Measurements from ENCODE around the gene ZNF664.

GRCh38 chr12:124027753-124028554 is 54.9 kb downstream of the ZNF664 start:
- no peak for TF ChIP-seq CTCF (conservative IDR thresholded peaks at IDR 0.05; ENCODE audit: low read depth, low read length)
- TF ChIP-seq EZH2phosphoT487 (IDR thresholded peaks at IDR 0.05; ENCODE audit: borderline replicate concordance, low read length) = no peak
- TF ChIP-seq EZH2 (IDR thresholded peaks at IDR 0.05; ENCODE audit: low read length, unreplicated experiment) = no peak
